ENCODE data around the gene LIMS2. TPM values are rescaled to one million over a fixed set of nuclear protein-coding genes. Genes with fewer than 3 reads are reported as not detected.
A peak's percentile ranks its signal among the peaks of the same experiment; 100 is the strongest.

Gene LIMS2
- total RNA-seq, 3 donors from 2014 or later: 9.5 to 27.9 (median 19.4) TPM

DNA sequence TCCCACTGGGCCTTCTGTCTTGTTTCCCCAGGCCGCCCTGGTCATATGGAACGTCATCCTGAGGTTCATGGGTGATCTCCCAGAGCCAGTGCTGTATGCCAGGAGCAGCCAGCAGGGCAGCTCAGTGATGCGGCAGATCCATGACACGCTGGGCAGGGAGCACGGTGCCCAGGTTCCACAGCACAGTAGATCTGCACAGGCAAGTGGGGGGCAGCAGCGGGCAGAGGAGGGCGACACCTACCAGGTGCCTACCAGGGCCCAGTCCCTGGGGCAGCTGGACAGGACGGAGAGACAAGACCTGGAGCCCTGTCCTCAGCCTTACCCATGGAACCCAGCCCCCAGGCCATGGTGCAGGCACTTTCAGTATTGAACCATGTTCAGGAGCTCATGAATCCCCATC, 65.5 kb downstream of the LIMS2 start:
- Histone ChIP-seq H3K36me3 (no peaks in the 10 kb centered on the region), H3K27me3 (no peaks in the 10 kb centered on the region), H3K27ac (no peak overlapping the region), H3K9me3 (peaks cover 14 to 21% of the 10 kb centered on the region in 2 donors), H3K4me1 (no peaks in the 10 kb centered on the region), H3K4me3 (no peak overlapping the region)
- intact Hi-C loops (cut with DNase I; ENCODE audit: low total_unique reads): no loop called here
- DNase-seq (ENCODE audit: low spot score in 2 of 2): no peak
- TF ChIP-seq POLR2A (IDR thresholded peaks at IDR 0.05) (no peak), POLR2AphosphoS5 (IDR thresholded peaks at IDR 0.05) (no peak)
- TF ChIP-seq, protein P1, sequence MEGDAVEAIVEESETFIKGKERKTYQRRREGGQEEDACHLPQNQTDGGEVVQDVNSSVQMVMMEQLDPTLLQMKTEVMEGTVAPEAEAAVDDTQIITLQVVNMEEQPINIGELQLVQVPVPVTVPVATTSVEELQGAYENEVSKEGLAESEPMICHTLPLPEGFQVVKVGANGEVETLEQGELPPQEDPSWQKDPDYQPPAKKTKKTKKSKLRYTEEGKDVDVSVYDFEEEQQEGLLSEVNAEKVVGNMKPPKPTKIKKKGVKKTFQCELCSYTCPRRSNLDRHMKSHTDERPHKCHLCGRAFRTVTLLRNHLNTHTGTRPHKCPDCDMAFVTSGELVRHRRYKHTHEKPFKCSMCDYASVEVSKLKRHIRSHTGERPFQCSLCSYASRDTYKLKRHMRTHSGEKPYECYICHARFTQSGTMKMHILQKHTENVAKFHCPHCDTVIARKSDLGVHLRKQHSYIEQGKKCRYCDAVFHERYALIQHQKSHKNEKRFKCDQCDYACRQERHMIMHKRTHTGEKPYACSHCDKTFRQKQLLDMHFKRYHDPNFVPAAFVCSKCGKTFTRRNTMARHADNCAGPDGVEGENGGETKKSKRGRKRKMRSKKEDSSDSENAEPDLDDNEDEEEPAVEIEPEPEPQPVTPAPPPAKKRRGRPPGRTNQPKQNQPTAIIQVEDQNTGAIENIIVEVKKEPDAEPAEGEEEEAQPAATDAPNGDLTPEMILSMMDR (IDR thresholded peaks at IDR 0.05): no peak

DNA sequence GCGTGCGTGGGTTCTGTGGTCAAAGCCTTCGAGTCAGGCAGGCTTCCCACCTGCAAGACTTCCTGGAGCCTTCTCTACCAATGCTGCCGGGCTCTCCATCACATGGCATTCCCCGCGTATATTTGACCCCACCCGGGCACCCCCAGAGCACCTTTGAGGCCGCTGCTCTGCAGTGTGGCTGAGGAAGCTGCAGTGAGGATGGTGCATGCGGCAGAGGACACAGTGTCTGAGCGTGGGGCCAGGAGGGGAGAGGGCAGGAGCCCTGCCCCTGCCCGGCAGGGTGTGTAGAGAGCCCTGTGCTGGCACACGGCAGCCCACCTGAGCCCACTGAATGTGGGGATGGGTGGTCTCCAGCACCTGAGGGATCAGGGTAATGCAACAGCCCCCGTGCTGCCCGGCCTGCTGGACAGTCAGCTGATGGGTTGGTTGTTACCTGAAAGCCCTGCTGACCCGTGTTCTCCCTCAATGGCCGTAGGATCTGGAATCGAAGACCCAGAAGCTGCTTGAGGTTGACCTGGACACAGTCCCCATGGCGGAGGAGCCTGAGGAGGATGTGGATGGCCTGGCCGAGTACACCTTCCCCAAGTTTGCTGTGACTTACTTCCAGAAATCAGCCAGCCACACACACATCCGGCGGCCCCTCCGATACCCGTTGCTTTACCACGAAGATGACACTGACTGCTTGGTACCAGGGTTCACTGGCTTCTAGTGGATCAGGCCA, 66.1 kb downstream of the LIMS2 start:
- H3K9me3 ChIP-seq: peaks cover 14 to 21% of the 10 kb centered on the region in 2 donors
- no peak for DNase-seq (ENCODE audit: low spot score in 2 of 2)
- H3K36me3 ChIP-seq: no peaks in the 10 kb centered on the region
- H3K27me3 ChIP-seq: no peaks in the 10 kb centered on the region
- H3K27ac ChIP-seq: no peak overlapping the region
- no peak for TF ChIP-seq POLR2AphosphoS5 (IDR thresholded peaks at IDR 0.05)
- no peak overlapping the region for H3K4me3 ChIP-seq
- H3K4me1 ChIP-seq: no peaks in the 10 kb centered on the region
- intact Hi-C loops (cut with DNase I; ENCODE audit: low total_unique reads): no loop called here

DNA sequence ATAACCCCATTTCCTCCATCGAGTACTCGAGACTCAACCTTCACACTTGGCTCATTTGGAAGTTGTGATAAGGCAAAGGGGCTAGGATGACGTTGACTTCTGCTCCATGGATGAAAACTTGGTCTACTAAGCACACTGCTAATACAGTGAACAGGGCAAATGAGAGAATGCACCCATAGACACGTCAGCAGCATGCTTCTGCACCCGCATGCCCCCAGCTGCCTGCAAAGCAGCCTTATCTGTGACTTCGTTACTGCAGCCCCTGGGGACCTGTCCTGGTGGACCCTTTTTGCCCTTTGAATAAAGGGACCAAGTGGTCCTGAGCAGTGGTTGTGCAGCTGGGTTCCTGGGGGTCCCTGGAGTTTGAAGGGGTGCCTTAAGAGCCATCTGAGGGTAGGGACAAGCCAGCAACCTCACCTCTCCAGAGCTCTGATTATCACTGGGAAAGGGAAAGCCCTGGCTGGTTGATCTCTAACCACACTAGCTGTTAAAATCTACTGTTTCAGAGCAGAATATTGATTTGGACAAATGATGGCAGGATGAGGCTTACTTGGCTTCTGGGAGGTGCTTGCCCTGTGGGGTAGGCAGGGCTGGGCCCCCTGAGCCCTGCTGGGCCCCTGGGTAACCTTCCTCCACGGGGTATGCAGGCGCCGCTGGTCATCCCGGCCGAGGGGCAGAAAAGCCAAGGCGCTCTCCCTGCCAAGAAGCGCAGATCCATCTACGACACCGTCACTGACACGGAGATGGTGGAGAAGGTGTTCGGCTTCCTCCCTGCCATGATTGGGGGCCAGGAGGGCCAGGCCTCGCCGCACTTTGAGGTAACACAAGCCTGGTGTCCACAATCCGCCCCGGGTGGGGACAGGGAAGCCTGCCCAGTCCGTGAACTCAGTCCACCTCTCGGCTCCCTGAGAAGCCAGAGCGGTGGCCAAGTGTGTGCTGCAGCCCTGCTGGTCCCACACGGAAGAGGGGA, 67.0 kb downstream of the LIMS2 start:
- Histone ChIP-seq H3K27me3 (no peaks in the 10 kb centered on the region), H3K4me1 (no peaks in the 10 kb centered on the region), H3K9me3 (peaks cover 14 to 16% of the 10 kb centered on the region in 2 donors), H3K27ac (no peak overlapping the region), H3K36me3 (no peaks in the 10 kb centered on the region), H3K4me3 (no peak overlapping the region)
- intact Hi-C loops (cut with DNase I; ENCODE audit: low total_unique reads): no loop called here
- no peak for DNase-seq (ENCODE audit: low spot score in 2 of 2)
- TF ChIP-seq POLR2A (IDR thresholded peaks at IDR 0.05) (no peak), POLR2AphosphoS5 (IDR thresholded peaks at IDR 0.05) (no peak)
- TF ChIP-seq, protein P1 (IDR thresholded peaks at IDR 0.05): no peak

DNA sequence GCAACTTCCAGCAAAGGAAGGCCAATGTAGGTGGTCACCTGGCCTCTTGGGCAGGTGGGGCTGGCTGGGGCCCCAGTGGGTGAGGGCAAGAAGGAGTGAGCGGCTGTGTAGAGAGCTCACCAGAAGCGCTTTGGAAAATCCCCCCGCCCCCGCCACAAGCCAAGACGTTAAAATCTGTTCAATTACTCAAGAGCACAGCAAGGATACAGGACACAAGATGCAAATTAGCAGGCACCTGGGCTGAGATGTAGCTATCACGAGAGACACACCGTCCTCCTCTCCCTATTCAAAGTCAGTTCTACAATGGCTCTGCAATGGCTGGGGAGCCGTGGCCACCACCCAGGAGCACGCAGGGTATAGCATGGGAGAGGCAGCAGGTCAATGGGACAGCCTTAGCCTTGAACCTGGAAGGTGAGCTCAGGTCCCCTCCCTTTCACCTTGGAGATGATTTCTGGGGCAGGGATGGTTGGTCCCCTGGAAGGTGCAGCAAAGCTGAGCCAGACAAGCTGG, 67.9 kb downstream of the LIMS2 start:
- H3K9me3 ChIP-seq: peaks cover 7 to 14% of the 10 kb centered on the region in 2 donors
- DNase-seq (ENCODE audit: low spot score in 2 of 2): no peak
- no peaks in the 10 kb centered on the region for H3K36me3 ChIP-seq
- H3K27me3 ChIP-seq: no peaks in the 10 kb centered on the region
- H3K4me3 ChIP-seq: no peak overlapping the region
- no peak for TF ChIP-seq POLR2AphosphoS5 (IDR thresholded peaks at IDR 0.05)
- TF ChIP-seq POLR2A (IDR thresholded peaks at IDR 0.05): no peak
- no peak overlapping the region for H3K27ac ChIP-seq
- H3K4me1 ChIP-seq: no peaks in the 10 kb centered on the region
- intact Hi-C loops (cut with DNase I; ENCODE audit: low total_unique reads): no loop called here

DNA sequence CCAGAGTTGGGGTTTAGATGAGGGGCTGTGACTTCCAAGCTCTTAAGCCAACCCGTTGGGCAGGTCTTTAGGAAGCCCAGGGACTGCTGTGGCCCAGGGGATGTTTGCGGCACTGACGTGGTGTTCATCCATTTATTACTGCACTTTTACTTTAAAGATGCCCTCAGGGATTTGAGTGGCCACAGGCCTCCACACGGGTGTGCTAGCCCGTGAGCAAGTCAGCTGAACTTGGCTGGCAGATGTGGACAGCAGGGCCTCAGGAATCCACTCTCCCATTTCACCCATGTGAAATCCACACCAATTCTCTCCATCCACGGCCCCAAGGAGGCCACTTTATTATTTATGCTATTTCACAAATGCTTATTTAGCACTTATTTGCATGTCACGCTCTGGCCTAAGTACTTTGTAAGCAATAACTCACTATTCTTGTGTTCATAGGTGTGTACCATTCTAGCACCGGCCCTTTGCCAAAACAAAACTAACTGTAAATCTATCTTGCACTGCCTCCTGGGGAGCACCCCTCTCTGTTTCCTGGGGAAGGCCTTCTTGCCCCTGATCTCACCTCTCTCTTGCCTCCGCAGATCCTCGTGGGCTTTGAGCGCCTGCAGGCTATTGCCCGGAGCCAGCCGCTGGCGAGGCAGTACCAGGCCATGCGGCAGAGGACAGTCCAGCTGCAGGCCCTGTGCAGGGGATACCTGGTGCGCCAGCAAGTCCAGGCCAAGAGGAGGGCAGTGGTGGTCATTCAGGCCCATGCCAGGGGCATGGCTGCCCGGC, 68.5 kb downstream of the LIMS2 start:
- H3K4me1 ChIP-seq: no peaks in the 10 kb centered on the region
- H3K36me3 ChIP-seq: no peaks in the 10 kb centered on the region
- TF ChIP-seq, protein P1 (IDR thresholded peaks at IDR 0.05): no peak
- TF ChIP-seq POLR2A (IDR thresholded peaks at IDR 0.05) (no peak), POLR2AphosphoS5 (IDR thresholded peaks at IDR 0.05) (no peak)
- no peaks in the 10 kb centered on the region for H3K27me3 ChIP-seq
- no peak overlapping the region for H3K4me3 ChIP-seq
- intact Hi-C loops (cut with DNase I; ENCODE audit: low total_unique reads): no loop called here
- peak in 1 of 2 donors; percentile 19 for DNase-seq (ENCODE audit: low spot score in 2 of 2)
- no peak overlapping the region for H3K27ac ChIP-seq
- H3K9me3 ChIP-seq: peaks cover under 1 to 11% of the 10 kb centered on the region in 2 donors

Data from breast epithelium (tissue), 4 donors.